ENCODE data around the gene RAD51AP1. TPM values are rescaled to one million over a fixed set of nuclear protein-coding genes. Genes with fewer than 3 reads are reported as not detected.

The RAD51AP1 gene
- total and polyA plus RNA-seq, 8 donors, result 7.5 to 41.3 (median 25.4) TPM

- TF ChIP-seq CTCF (IDR thresholded peaks at IDR 0.05), result no peak
- Histone ChIP-seq H3K4me1 (peaks cover 0 to 54% of the 10 kb centered on the region in 2 donors), H3K36me3 (no peaks in the 10 kb centered on the region), H3K4me3 (no peak overlapping the region), H3K27ac (peak overlapping the region in 1 of 2 donors; percentile 72), H3K27me3 (peaks cover 0 to 9% of the 10 kb centered on the region in 2 donors), H3K9me3 (no peaks in the 10 kb centered on the region)
- no peak for ATAC-seq
- no peak for DNase-seq
- intact Hi-C loops (cut with DNase I), result no loop called here
Observed at GRCh38 chr12:4564818-4565217, 26.1 kb downstream of the RAD51AP1 start.

- Histone ChIP-seq H3K27ac (peak overlapping the region; percentile 20 to 77), H3K36me3 (no peaks in the 10 kb centered on the region), H3K4me1 (peaks cover 0 to 54% of the 10 kb centered on the region in 2 donors), H3K4me3 (no peak overlapping the region), H3K9me3 (no peaks in the 10 kb centered on the region), H3K27me3 (peaks cover 0 to 9% of the 10 kb centered on the region in 2 donors)
- no peak for DNase-seq
- intact Hi-C loops (cut with DNase I), result no loop called here
- ATAC-seq, result no peak
- TF ChIP-seq CTCF (IDR thresholded peaks at IDR 0.05), result no peak
Observed at GRCh38 chr12:4566474-4566873, 27.8 kb downstream of the RAD51AP1 start.

DNA sequence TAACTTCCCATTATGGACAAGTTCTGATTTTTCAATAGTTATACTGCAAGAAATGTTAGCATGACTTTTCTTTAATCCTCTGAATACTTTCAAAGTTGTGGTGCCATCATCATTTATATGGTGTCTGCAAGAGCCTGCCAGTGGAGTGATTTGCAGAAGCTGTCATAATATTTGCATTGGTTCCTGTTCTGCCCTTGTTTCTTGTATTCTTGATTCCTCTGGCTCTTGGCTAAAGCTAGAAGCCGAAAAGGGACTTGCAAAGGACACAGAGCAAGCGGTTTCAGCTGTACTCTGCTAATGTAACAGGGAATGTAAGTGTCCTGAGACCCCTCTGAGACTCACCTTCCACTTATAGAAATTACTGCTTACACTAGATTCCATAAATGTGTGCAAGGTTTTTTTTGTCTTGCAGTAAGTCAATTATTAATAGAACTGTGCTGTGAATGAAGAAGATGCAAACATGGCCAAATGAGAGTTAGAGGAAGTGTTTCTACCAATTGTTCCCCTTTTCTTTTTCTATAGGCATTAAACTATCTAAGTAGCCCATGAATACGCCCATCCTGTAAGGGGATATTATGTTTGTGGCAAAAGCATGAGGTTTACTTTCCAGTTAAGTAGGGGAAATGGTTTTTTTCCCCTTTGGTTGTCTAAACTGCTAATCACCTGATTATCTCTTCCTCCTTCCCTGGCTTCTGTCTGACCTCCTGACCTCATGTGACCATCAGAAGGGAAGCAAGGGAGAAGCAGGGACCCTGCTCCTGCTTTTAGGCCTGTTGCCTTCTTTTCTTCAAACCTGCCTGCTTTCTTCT is 28.6 kb downstream of the RAD51AP1 start:
- H3K9me3 ChIP-seq, result no peaks in the 10 kb centered on the region
- H3K36me3 ChIP-seq, result no peaks in the 10 kb centered on the region
- TF ChIP-seq CTCF (IDR thresholded peaks at IDR 0.05), result no peak
- ATAC-seq, result peak; percentile 66
- H3K27me3 ChIP-seq, result peaks cover 0 to 4% of the 10 kb centered on the region in 2 donors
- no peak for DNase-seq
- intact Hi-C loops (cut with DNase I), result no loop called here
- peak overlapping the region; percentile 46 to 77 for H3K27ac ChIP-seq
- peaks cover 0 to 46% of the 10 kb centered on the region in 2 donors for H3K4me1 ChIP-seq
- no peak overlapping the region for H3K4me3 ChIP-seq

GRCh38 chr12:4569261-4569660 is 30.6 kb downstream of the RAD51AP1 start:
- ATAC-seq (no peak), DNase-seq (no peak)
- H3K27me3 ChIP-seq, result no peaks in the 10 kb centered on the region
- intact Hi-C loops (cut with DNase I), result no loop called here
- TF ChIP-seq CTCF (IDR thresholded peaks at IDR 0.05), result no peak
- no peaks in the 10 kb centered on the region for H3K36me3 ChIP-seq
- no peaks in the 10 kb centered on the region for H3K9me3 ChIP-seq
- no peak overlapping the region for H3K4me3 ChIP-seq
- no peak overlapping the region for H3K27ac ChIP-seq
- peaks cover 0 to 44% of the 10 kb centered on the region in 2 donors for H3K4me1 ChIP-seq

GRCh38 chr12:4572680-4573079 is 34.0 kb downstream of the RAD51AP1 start:
- intact Hi-C loops (cut with DNase I), result no loop called here
- H3K36me3 ChIP-seq, result no peaks in the 10 kb centered on the region
- ATAC-seq (no peak), DNase-seq (no peak)
- H3K9me3 ChIP-seq, result no peaks in the 10 kb centered on the region
- peaks cover 0 to 9% of the 10 kb centered on the region in 2 donors for H3K4me1 ChIP-seq
- H3K27ac ChIP-seq, result peak overlapping the region in 1 of 2 donors; percentile 61
- TF ChIP-seq CTCF (IDR thresholded peaks at IDR 0.05), result no peak
- no peaks in the 10 kb centered on the region for H3K27me3 ChIP-seq
- no peak overlapping the region for H3K4me3 ChIP-seq
